ENCODE results near the gene RBM22.
"Not testable (repeated sequence)": the region's sequence is repeated elsewhere in the genome, so short reads cannot be mapped to it uniquely, and the experiment has no call there.

Gene RBM22

DNA sequence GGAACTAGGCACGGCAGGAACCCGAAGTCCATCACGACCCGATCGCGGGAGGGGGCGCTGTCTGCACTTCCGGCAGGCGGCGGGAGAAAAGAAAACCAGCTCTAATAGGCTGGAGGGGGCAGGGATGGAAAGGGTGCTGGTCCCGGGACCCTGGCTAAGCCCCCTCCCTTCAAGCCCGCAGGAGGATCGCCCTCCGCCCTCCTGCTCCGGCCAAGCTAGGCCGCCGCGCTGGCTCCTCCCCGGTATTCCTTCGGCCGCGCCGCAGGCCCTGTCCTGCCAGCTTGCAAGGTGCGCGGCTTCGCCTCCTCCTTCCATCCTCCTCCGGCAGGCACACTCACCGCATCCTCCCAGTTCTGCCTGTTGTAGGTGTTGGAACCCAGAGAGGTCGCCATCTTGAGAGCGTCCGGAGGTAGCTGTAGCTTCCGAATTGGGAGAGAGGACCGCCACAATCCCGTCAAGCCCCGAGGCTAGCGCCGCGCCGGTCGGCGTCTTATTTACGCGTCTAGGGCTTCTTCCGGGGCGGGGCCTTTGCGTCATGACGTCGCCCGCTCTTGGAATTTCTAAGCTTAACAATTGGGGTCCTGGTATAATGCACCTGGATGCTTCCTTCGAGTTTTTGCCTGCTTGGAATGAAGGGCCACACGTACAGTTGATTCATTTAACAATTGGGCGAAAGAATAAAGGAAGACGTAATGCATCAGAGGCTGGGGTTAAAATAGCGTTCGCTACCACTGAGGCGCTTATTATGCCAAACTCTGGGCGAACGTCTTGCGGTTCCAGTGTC lies at the start of gene RBM22:
RBM22 (minus strand) TSS at position 469 of the 784 bp plus-strand sequence; CDS start at position 392, 77 bp downstream.
- peak; percentile 91 to 92 for DNase-seq

DNA sequence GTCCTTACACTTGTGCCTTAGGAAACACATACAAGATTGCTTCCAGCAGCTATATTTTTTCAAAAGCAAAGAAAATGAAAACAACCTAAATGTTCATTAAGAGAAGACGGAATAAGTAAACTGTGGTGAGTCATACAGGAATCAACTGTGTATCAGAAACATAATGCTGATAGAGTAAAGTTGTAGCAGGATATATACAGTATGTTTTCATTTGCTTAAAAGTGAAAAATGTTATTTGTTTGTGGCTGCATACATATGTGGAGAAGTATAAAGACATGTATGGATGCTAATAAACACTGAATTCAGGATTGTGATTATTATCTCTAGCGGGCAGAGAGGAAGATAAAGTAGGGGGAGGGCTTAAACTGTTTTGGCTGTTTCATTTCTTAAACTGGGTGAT lies 49.6 kb upstream of the RBM22 start:
- no peak for DNase-seq

DNA sequence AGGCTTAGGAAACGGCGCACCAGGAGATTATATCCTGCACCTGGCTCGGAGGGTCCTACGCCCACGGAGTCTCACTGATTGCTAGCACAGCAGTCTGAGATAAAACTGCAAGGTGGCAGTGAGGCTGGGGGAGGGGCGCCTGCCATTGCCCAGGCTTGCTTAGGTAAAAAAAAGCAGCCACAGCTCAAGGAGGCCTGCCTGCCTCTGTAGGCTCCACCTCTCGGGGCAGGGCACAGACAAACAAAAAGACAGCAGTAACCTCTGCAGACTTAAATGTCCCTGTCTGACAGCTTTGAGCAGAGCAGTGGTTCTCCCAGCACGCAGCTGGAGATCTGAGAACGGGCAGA lies 42.3 kb upstream of the RBM22 start:
- not testable (repeated sequence) for DNase-seq

DNA sequence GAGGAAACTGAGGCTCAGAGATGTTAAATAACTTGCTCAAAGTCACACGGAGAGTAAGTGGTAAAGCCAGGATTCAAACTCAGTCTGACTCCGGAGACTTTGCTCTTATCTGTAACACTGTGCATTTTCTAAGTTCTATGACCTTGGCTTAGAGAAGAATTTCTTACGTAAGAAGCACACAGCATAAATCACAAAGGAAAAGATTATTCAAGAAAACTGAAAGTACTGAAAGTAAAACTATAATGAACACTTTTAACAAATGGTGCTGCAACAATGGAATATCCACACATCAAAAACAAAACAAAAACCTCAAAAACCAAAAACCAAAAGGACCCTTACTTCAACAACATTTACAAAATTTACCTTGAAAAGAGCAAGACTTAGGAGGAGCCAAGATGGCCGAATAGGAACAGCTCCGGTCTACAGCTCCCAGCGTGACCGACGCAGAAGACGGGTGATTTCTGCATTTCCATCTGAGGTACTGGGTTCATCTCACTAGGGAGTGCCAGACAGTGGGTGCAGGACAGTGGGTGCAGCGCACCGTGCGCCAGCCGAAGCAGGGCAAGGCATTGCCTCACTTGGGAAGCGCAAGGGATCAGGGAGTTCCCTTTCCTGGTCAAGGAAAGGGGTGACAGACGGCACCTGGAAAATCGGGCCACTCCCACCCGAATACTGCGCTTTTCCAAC lies 41.7 kb upstream of the RBM22 start:
- not testable (repeated sequence) for DNase-seq

DNA sequence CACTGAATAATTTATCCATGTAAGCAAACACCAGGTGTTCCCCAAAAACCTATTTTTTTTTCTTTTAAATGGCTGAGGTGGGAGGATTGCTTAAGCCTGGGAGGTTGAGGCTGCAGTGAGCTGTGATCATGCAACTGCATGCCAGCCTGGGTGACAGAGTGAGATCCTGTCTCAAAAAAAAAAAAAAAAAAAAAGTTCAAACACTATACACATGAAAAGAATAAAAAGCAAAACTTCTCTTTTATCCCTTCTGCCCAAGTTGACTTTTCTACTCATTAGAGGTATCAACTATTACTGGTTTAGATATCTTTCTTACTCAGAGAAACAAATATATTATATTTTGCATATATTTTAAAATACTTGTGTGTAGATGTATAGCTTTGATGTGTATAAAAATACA lies 40.1 kb upstream of the RBM22 start:
- DNase-seq: no peak

DNA sequence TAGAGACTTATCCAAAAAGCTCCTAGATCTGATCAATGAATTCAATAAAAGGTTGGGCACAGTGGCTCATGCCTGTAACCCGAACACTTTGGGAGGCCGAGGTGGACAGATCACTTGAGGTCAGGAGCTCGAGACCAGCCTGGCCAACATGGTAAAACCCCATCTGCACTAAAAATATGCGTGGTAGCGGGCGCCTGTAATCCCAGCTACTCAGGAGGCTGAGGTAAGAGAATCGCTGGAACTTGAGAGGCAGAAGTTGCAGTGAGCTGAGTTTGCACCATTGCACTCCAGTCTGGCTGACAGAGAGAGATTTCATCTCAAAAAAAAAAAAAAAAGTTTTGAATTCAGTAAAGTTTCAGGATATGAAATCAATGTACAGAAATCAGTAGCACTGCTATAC lies 38.0 kb upstream of the RBM22 start:
- DNase-seq: no peak

DNA sequence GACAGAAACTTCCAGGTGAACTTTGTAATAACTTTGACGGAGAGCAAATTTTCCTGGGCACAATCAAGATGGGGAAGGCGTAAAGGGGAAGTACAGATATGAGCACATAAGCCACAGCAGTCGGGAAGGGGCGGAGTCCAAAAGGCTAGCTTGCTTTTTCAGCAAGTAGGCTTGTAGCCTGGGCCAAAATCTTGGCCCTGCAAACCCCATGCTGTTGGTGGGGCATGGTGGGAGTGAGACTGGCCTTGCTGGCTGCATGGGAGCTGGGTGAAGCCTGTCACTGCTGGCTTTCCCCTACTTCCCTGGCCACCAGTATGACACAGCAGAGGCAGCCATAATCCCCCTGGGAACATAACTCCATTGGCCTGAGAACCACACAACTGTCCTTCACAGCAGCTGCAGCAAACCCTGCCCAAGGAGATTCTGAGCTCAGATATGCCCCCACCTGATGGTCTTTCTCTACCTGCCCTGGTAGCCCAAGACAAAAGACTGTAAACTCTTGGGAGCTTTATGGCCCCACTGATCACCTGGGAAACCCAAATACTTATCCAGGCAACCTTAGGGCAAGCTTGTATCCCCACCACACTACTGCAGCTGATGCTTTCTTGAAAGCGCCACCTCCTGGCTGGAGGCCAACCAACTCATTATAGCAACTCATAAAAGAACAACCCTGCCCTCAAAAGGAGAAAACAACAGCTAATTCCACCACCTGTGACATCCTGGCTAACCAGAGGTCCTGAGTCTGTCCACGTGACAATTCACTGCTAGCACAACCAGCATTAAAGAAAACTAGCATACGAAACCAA lies 33.9 kb upstream of the RBM22 start:
- no peak for DNase-seq

DNA sequence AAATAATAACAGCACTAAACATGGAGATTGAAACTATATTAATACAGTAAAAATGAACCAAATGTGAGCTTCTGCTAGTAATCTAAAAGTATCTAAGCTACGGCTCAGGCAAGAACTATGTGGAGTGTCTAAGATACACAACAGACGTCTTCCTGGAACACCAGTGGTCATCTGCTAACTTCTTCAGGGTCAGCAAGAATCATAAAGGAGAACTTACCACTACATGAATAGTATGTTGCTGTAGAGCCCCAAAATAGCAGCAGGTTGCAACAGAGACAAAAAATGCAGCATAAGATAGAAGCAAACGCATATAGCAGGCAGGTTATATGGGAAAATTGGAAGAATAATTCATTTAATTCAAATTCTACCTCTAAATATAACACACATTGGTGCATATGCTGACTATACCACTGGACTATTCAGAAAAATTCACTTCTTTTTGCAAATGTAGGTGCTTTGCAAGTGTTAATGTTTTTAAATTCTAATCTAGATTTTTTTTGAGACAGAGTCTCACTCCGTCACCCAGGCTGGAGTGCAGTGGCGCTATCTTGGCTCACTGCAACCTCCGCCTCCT lies 30.9 kb upstream of the RBM22 start:
- DNase-seq: peak in 1 of 2 donors; percentile 9

DNA sequence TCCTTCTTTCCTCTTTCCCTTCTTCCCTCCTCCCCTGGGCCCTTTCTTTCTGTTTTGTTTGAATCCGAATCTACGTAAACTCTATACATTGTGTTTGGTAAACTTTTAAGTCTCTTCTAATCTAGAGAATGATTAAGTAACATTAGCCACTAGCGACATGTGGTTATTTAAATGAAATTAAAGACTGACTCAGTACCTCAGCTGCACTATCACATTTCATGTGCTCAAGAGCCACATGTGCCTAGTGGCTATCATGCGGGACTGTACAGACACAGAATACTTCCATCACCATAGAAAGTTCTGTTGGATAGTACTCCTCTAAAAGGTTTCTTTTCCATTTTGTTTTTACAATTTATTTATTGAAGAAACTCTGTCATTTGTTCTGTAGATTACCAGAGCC lies 29.0 kb upstream of the RBM22 start:
- DNase-seq: no peak

DNA sequence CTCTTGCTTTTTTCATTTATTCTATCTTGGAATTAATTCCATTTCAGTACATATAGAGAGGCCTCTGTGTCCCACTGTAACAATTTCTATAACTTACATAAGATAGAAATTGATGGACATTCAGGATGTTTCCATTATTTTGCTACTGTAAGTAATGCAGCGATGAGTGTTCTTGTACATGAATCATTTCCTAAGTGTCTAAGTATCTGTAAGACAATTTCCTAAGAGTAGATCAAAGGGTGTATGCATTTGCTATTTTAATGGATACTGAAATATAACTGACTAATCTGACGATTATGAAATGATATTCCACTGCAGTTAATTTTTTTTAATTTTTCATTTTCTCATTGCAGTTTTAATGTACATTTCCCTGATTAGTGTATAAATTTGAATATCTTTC lies 23.0 kb upstream of the RBM22 start:
- no peak for DNase-seq

DNA sequence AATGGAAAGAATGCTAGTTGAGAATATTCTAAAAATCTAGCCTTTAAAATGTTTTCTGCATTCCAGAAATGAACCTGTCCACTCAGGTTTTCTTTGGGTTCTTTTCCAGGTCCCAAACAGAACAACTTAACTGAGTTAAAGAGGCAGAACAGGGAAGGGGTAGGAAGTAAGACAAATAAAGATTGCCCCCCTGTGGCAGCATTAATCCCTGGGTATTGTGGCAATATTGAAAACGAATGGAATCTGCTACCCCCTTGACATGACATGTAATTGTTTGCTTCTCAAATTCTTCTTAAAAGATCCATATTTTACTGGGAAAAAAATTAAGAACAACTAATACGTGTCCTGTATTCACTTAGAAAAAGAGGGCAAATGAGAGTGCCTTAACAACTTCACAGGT lies 9.3 kb upstream of the RBM22 start:
- no peak for DNase-seq

DNA sequence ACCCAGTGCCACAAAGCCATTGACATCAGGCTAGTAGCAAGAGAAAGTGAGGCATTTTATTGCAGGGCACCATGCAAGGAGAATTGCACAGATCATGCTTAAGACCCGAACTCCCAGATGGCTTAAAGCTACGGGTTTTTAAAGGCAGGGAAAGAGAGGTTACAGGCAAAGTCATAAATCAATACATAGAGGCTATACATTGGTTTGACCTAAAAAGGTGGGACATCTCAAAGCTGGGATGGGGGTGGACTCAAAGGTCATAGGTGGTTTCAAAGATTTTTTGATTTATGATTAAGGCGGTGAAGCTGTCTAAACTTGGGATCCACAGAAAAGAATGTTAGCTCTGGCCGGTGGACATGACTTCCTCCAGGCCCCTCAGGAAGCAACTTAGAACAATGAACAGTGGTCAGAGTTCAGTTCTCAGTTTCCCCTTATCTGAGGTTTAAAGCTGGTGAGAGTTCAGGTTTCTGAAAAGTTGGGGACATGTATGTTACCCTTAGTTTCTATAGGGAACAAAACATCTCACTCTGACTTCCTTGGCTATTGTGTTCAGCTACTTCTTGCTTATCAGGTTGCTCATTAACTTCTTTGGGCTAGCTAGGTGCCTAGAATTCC lies 6.0 kb upstream of the RBM22 start:
- DNase-seq: no peak

DNA sequence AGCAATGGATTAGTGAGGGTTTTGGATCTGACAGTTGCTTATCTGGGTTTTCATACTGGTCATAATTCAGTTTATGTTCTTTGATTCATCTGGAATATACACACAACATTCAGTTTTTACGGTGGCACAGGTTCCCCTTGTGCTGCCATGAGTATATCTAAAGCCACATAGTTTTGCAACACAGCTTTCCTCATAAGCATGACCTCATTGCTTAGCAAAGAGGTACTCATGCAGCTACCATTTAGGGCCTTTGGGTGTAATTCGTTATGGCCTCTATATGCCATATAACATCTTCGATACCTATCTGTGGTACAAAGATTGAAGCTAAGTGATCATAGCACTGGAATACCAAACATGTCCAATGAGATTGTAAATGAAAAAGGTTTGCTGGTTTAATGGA lies 2.9 kb upstream of the RBM22 start:
- DNase-seq: no peak

DNA sequence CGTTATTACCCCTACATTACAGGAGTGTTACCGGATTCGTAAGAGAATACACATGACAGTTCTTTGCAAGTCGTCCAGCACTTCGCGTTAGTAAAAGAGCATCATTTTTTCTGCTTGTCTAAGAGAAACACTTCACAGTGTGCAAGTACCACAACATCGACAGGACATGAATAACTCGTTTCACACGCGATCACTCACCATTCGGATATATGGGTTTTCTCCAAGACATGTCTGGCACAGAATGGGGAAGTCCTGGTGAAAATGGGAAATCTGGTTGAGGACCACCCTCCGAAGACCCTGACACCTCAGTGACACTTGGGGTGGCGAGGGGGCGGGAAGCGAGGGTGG lies 642 bp downstream of the RBM22 start:
- peak in 1 of 2 donors; percentile 41 for DNase-seq

DNA sequence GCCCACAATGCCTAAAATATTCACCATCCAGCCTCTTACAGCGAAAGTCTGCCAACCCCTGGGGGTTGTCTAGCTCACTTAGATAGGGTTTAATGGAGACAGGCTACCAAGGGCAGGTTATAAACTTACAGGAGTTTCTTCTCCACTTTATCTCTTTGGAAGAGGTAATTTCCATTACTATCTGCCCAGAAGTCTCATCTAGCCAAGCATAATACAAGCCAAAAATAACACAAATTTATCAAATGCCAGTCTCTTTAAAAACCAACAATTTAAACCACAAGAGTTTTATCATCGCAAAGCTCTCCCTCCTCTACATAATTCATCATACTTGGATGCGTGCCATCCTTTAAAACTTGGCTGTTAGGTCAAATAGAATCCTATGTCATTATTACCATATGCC lies 6.2 kb downstream of the RBM22 start:
- no peak for DNase-seq

DNA sequence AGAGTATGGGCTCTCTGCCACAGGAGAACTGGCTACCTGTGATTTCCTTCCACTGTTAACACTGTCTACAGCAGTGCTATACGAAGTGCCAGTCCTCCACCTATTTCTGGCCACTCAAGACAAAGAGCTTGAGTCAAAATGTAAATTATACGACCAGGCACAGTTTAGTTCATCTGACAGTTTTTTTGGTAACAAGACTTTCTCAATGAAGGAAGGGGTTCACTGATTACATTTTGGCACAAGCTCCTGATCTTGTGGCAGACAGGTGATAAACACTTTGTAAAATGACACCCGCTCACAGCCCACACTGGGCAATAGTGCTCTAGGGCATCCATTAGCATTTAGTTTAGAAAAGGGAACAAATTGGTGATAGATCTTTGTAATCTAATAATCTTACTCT lies 8.6 kb downstream of the RBM22 start:
- DNase-seq: no peak

DNA sequence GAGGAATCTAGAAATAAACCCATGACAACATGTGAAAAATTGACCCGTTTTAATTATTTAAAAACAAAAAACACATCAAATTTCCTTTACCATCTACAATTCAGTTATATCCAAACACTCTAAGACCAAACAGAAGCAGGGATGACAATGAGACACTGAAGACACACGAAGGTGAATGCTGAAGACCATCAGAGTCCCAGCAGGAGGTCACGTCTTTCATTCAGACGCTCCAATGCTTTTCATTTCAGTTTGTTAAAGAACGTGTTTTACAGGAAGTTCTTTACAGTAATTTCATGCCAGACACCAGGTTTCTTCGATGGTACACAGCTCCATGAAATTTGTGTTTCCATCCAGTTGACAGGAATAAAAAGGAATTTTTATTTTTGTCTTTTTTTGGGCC lies 10.1 kb downstream of the RBM22 start:
- DNase-seq: no peak

DNA sequence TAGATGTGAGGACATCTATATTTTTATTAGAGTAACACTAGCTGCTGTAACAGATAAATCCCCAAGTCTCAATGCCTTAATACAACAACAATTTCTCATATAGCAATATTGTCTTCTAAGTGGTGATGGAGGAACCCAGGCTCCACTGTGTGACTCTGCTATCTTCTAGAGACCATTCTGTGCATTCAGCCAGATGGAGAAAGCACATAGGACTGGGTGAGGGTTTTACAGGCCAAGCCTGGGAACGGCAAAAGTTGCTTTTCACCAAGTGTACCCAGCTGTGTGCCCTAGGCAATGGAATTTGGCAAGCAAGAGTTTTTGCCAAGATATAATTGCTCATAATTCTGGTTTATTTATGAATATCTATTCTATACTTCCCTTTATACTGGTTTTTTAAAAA lies 11.7 kb downstream of the RBM22 start:
- no peak for DNase-seq

DNA sequence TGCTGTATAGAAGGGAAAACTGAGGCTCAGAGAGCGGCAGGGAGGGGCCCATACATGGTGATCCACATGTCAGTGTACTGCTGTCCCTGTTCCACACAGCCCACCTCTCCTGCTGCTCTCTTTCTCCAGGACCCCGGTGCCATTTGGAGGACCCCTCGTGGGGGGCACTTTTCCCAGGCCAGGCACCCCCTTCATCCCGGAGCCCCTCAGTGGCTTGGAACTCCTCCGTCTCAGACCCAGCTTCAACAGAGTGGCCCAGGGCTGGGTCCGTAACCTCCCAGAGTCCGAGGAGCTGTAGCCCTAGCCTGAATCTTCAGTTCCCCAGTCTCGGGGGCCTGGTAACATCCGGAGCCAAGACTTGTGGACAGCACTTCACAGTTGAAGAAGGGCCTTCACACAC lies 24.3 kb downstream of the RBM22 start:
- no peak for DNase-seq

DNA sequence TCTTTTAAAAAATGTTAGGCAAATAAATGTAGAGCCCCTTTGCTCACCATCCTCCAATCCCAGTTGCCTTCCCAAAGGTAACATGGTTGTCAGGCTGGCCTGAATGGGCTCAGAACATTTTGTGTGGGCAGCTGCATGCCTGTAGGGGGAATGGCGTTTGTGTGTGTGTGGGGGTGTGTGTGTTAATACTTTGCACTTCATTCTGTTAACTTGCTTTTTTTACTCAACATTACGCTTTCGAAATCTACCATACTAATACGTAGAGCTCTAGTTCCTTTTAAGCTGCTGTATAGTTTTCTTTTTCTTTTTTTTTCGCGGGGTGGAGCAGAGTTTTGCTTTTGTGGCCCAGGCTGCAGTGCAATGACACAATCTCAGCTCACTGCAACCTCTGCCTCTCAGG lies 25.8 kb downstream of the RBM22 start:
- no peak for DNase-seq

DNA sequence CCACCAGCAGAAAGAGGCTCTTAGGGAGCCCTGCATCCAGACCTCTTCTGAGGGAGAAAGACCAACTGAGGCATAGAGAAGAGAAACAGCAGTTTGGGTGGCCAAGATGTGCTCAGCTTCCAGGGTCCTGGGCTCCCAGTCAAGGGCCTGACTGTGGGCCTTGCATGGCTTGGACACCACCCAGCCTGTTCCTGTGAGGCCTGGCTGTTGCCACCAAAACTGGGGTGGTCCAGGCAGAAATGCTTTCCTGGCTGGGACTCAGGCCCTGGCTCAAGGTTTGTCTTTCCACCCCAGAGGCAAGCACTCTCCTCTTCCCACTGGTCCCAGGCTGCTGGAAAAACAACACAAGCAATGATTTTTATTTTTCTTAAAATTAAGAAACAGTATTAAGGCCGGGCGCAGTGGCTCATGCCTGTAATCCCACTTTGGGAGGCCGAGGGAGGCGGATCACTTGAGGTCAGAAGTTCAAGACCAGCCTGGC lies 26.5 kb downstream of the RBM22 start:
- no peak for DNase-seq

DNA sequence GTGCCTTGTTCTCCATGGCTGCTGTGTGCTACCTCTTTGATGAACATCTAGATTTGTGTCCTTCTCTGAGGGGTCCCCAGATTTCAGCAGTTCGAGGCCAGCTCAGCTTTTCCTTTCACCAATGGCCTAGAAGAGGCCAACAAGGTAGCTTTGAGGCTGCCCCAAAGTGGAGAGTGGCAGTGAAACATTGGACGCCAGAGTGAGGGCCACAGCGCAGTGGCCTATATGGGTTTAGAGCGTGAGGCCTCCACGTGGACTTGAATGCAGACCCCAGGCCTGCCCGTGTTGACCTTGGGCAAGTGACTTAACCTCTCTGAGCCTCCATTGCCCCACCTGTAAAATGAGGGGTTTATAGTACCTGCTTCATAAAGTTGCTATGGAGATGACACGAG lies 28.0 kb downstream of the RBM22 start:
- no peak for DNase-seq

Data from hippocampal formation (tissue), 2 donors.